Suprapubic skin (tissue), 4 donors: ENCODE measurements around the gene MYO16.

Experiments
- CTCF ChIP-seq, 2 donors: fragments of 200-600 bp in 1 of 2; fragments of 450-650 bp in 1 of 2; sonication (generic) in 1 of 2; IDR thresholded peaks; one replicate each; pipeline ENCODE4 v1.5.1; 2016 to 2019; ENCODE audit warnings: antibody characterized with exemption in 2 of 2, mild to moderate bottlenecking in 1 of 2, moderate library complexity in 1 of 2
- EP300 ChIP-seq: sonication (generic); formaldehyde crosslinking; IDR thresholded peaks from one replicate; pipeline ENCODE4 v1.6.1; 2017; ENCODE audit warnings: antibody characterized with exemption
- POLR2A ChIP-seq, 2 donors: fragments of 450-650 bp; IDR thresholded peaks; one replicate each; pipeline ENCODE4 v1.6.1; 2017; ENCODE audit warnings: antibody characterized with exemption in 2 of 2, mild to moderate bottlenecking in 2 of 2, moderate library complexity in 2 of 2
- POLR2AphosphoS5 ChIP-seq, 3 donors: sonication (generic); formaldehyde crosslinking; IDR thresholded peaks; one replicate each; pipeline ENCODE4 v1.6.1; 2017; ENCODE audit warnings: antibody characterized with exemption in 3 of 3

- TF ChIP-seq CTCF (IDR thresholded peaks at IDR 0.05) (no peak), EP300 (no peak), POLR2A (IDR thresholded peaks at IDR 0.05) (no peak), POLR2AphosphoS5 (IDR thresholded peaks at IDR 0.05) (no peak)
These were observed 231.0 kb downstream of the MYO16 start for GRCh38 chr13:108860418-108860817.
